H1 (cell line): Measurements from ENCODE around the gene SCYL3. TPM values are rescaled to one million over a fixed set of nuclear protein-coding genes. Genes with fewer than 3 reads are reported as not detected.
"Not testable (repeated sequence)": the region's sequence is repeated elsewhere in the genome, so short reads cannot be mapped to it uniquely, and the experiment has no call there.

Experiments
- CTCF ChIA-PET: fragments of 300-600 bp; sonication (Branson Sonifier 250); formaldehyde crosslinking; loops from one replicate; lab custom pipeline; 2021; ENCODE audit not compliant: partially characterized antibody; lab: Charles Lee
- POLR2A ChIA-PET: fragments of 300-600 bp; sonication (Branson Sonifier 250); formaldehyde crosslinking; loops from one replicate; lab custom pipeline; 2021; ENCODE audit warnings: inconsistent platforms; ENCODE audit not compliant: partially characterized antibody; lab: Charles Lee
- DNase-seq, 2 experiments: peaks; one replicate each; pipeline versions ENCODE4 v3.0.0 to v3.0.0-alpha.2; 2010 to 2022; ENCODE audit warnings: low spot score in 2 of 2, low read depth in 1 of 2, mixed read lengths in 1 of 2
- FAIRE-seq: peaks from 2 replicates; lab custom pipeline; 2011; peaks lifted over from hg19 to GRCh38; lab: Jason Lieb, UNC
- H2AFZ ChIP-seq: 2 replicates; pipeline ENCODE4 v1.8.1; 2012; ENCODE audit warnings: low read length, inconsistent platforms
- H2AK5ac ChIP-seq: 2 replicates; pipeline ENCODE4 v1.6.1; 2013; ENCODE audit warnings: low read depth, low read length
- H2BK120ac ChIP-seq: replicated peaks from 2 replicates; pipeline ENCODE3; 2013; ENCODE audit warnings: low read depth, low read length, inconsistent platforms
- H2BK12ac ChIP-seq: 2 replicates; pipeline ENCODE4 v1.6.1; 2013; ENCODE audit warnings: low read depth, low read length
- H2BK15ac ChIP-seq: 2 replicates; pipeline ENCODE4 v1.6.1; 2013; ENCODE audit warnings: low read length
- H2BK20ac ChIP-seq: 2 replicates; pipeline ENCODE4 v1.6.1; 2013; ENCODE audit warnings: low read length
- H2BK5ac ChIP-seq: 2 replicates; pipeline ENCODE4 v1.6.1; 2013; ENCODE audit warnings: low read depth, low read length
- H3K14ac ChIP-seq: 2 replicates; pipeline ENCODE4 v1.6.1; 2013; ENCODE audit warnings: inconsistent platforms; ENCODE audit not compliant: insufficient read length
- H3K18ac ChIP-seq: 2 replicates; pipeline ENCODE4 v1.6.1; 2013; ENCODE audit warnings: low read length; ENCODE audit errors: extremely low read depth
- H3K23ac ChIP-seq: 2 replicates; pipeline ENCODE4 v1.6.1; 2013; ENCODE audit warnings: inconsistent platforms; ENCODE audit not compliant: insufficient read length
- H3K23me2 ChIP-seq: 2 replicates; pipeline ENCODE4 v1.6.1; 2013; ENCODE audit warnings: low read depth, low read length
- H3K27ac ChIP-seq: 2 replicates; pipeline ENCODE4 v1.6.1; 2011; ENCODE audit warnings: low read depth, low read length, inconsistent platforms
- H3K27me3 ChIP-seq, 4 experiments: replicated peaks in 1 of 4; 1 replicate in 1 of 4; 2 replicates in 3 of 4; pipeline versions ENCODE4 v1.6.1 to v1.8.1; 2011 to 2013; ENCODE audit warnings: low read length in 3 of 4, mild to moderate bottlenecking in 3 of 4, inconsistent platforms in 2 of 4, mixed read lengths in 2 of 4, moderate library complexity in 1 of 4; ENCODE audit not compliant: control insufficient read depth in 3 of 4, insufficient read depth in 3 of 4; ENCODE audit errors: extremely low read depth in 1 of 4
- H3K36me3 ChIP-seq, 4 experiments: 2 replicates each; pipeline versions ENCODE4 v1.6.1 to v1.8.1; 2011 to 2013; ENCODE audit warnings: mild to moderate bottlenecking in 4 of 4, low read length in 3 of 4, moderate library complexity in 2 of 4, control low read depth in 1 of 4, inconsistent platforms in 1 of 4; ENCODE audit not compliant: insufficient read depth in 4 of 4, control insufficient read depth in 2 of 4
- H3K4ac ChIP-seq: replicated peaks from 2 replicates; pipeline ENCODE3; 2013; ENCODE audit warnings: low read length, low read depth, mixed read lengths, inconsistent platforms; ENCODE audit not compliant: insufficient read length
- H3K4me1 ChIP-seq, 4 experiments: replicated peaks in 1 of 4; 1 replicate in 1 of 4; 2 replicates in 3 of 4; pipeline versions ENCODE4 v1.6.1 to v1.8.1; 2011 to 2013; ENCODE audit warnings: low read length in 3 of 4, inconsistent platforms in 2 of 4, mixed read lengths in 1 of 4; ENCODE audit not compliant: insufficient read depth in 4 of 4, control insufficient read depth in 3 of 4
- H3K4me2 ChIP-seq, 2 experiments: 2 replicates each; pipeline versions ENCODE4 v1.6.1 to v1.8.1; 2011 to 2013; ENCODE audit warnings: low read depth in 2 of 2, low read length in 2 of 2, control low read depth in 1 of 2, inconsistent platforms in 1 of 2, mild to moderate bottlenecking in 1 of 2; ENCODE audit not compliant: insufficient read depth in 1 of 2
- H3K4me3 ChIP-seq, 4 experiments: fragments of 200-600, 300-600 bp in 1 of 4; sonication (generic), shearing (Covaris generic), sonication (Bioruptor Twin) in 1 of 4; 2 replicates each; pipeline versions ENCODE4 v1.5.1 to v1.8.1; 2011 to 2016; ENCODE audit warnings: low read length in 4 of 4, low read depth in 3 of 4, control low read depth in 2 of 4, inconsistent platforms in 2 of 4, mild to moderate bottlenecking in 2 of 4, mixed read lengths in 1 of 4, moderate library complexity in 1 of 4; ENCODE audit not compliant: insufficient read depth in 2 of 4; ENCODE audit errors: extremely low read depth in 1 of 4
- H3K56ac ChIP-seq: replicated peaks from 2 replicates; pipeline ENCODE3; 2013; ENCODE audit warnings: low read depth, mild to moderate bottlenecking, mixed read lengths, low read length, inconsistent platforms; ENCODE audit not compliant: insufficient read length
- H3K79me1 ChIP-seq: 2 replicates; pipeline ENCODE4 v1.6.1; 2013; ENCODE audit warnings: low read depth, low read length, control low read depth
- H3K79me2 ChIP-seq, 2 experiments: 2 replicates each; pipeline versions ENCODE4 v1.6.1 to v1.8.1; 2012 to 2013; ENCODE audit warnings: low read length in 2 of 2, mild to moderate bottlenecking in 2 of 2, inconsistent platforms in 1 of 2; ENCODE audit not compliant: insufficient read depth in 2 of 2, control insufficient read depth in 1 of 2
- H3K9ac ChIP-seq, 4 experiments: replicated peaks in 1 of 4; 1 replicate in 1 of 4; 2 replicates in 3 of 4; pipeline versions ENCODE4 v1.6.1 to v1.8.1; 2011 to 2013; ENCODE audit warnings: low read depth in 3 of 4, low read length in 3 of 4, control low read depth in 2 of 4, mild to moderate bottlenecking in 2 of 4, moderate library complexity in 2 of 4, inconsistent platforms in 1 of 4; ENCODE audit errors: extremely low read depth in 1 of 4
- H3K9me3 ChIP-seq, 2 experiments: 2 replicates each; pipeline versions ENCODE4 v1.6.1 to v1.8.1; 2012 to 2013; ENCODE audit warnings: mild to moderate bottlenecking in 2 of 2, moderate library complexity in 2 of 2, control low read depth in 1 of 2, inconsistent platforms in 1 of 2, low read depth in 1 of 2, low read length in 1 of 2, mixed read lengths in 1 of 2; ENCODE audit not compliant: insufficient read depth in 2 of 2
- H4K20me1 ChIP-seq, 2 experiments: replicated peaks in 1 of 2; 2 replicates each; pipeline versions ENCODE3 to v1.8.1; 2011 to 2013; ENCODE audit warnings: inconsistent platforms in 2 of 2, low read length in 2 of 2, mild to moderate bottlenecking in 1 of 2; ENCODE audit not compliant: insufficient read depth in 2 of 2, control insufficient read depth in 1 of 2
- H4K5ac ChIP-seq: 2 replicates; pipeline ENCODE4 v1.6.1; 2013; ENCODE audit warnings: low read length, low read depth, mixed read lengths, inconsistent platforms; ENCODE audit not compliant: insufficient read length
- H4K8ac ChIP-seq: 2 replicates; pipeline ENCODE4 v1.8.0; 2013; ENCODE audit warnings: mild to moderate bottlenecking, moderate library complexity, low read length, inconsistent platforms; ENCODE audit not compliant: insufficient read depth; ENCODE audit errors: extremely low read depth
- H4K91ac ChIP-seq: replicated peaks from 2 replicates; pipeline ENCODE3; 2013; ENCODE audit warnings: low read length, mixed read lengths, inconsistent platforms; ENCODE audit not compliant: insufficient read length
- BCL11A ChIP-seq, 2 experiments: IDR thresholded peaks; one replicate each; pipeline ENCODE4 v1.6.1; 2011; ENCODE audit warnings: low read depth in 2 of 2, low read length in 2 of 2, mild to moderate bottlenecking in 2 of 2
- WGBS, 2 experiments: shearing (Covaris generic) in 1 of 2; methylation state at CpG; one replicate each; pipeline versions ENCODE4 v1.1.6 to v1.1.7; 2013 to 2015; ENCODE audit warnings: low lambda C conversion rate in 2 of 2, mixed read lengths in 2 of 2, inconsistent platforms in 1 of 2, low coverage in 1 of 2, missing lambda C conversion rate in 1 of 2; ENCODE audit not compliant: insufficient replicate concordance in 2 of 2, insufficient coverage in 1 of 2, insufficient read length in 1 of 2; ENCODE audit errors: extremely low coverage in 1 of 2, missing lambda C conversion rate in 1 of 2; 5-methylcytosine and 5-hydroxymethylcytosine counted together
- polyA plus RNA-seq, 7 experiments: library from polyadenylated mRNA; depleted of rRNA in 3 of 7; stranded (reverse) in 5 of 7; unstranded in 2 of 7; fragments of >200 nt in 5 of 7; fragments of 200-250 nt in 2 of 7; gene quantifications; 1 replicate in 5 of 7; 2 replicates in 1 of 7; 4 replicates in 1 of 7; pipeline versions ENCODE4 v1.2.1 to v1.2.3, GENCODE V29; 2011 to 2013; ENCODE audit warnings: missing spikeins in 2 of 7, mixed read lengths in 2 of 7
- total RNA-seq: library from RNA; stranded (reverse); fragmentation: NEBNext Ultra II Directional; extraction: Animal tissue kit (Norgen Biotek cat#: 25700); gene quantifications from 2 replicates; pipeline ENCODE4 v1.2.1, GENCODE V29; 2021
- TF ChIP-seq, protein P1 (sequence below): IDR thresholded peaks from 2 replicates; pipeline ENCODE4 v1.6.1; 2011; ENCODE audit warnings: low read length, improper control_type of control experiment
- TF ChIP-seq, protein P2 (sequence below), 3 experiments: IDR thresholded peaks; 1 replicate in 2 of 3; 2 replicates in 1 of 3; pipeline versions ENCODE4 v1.5.1 to v1.6.1; 2011; ENCODE audit warnings: low read length in 3 of 3, mild to moderate bottlenecking in 3 of 3, inconsistent platforms in 2 of 3, low read depth in 1 of 3, moderate library complexity in 1 of 3; ENCODE audit not compliant: insufficient read depth in 1 of 3; ENCODE audit errors: control extremely low read depth in 1 of 3
- TF ChIP-seq, protein P3 (sequence below): IDR thresholded peaks from 2 replicates; pipeline ENCODE4 v1.6.1; 2012; ENCODE audit warnings: inconsistent platforms

Gene SCYL3
- total and polyA plus RNA-seq, 2 of the 8 experiments (the other 6 are each of a cell fraction or from before 2014, with no cell fraction given), result 2.7 to 5.3 TPM

DNA sequence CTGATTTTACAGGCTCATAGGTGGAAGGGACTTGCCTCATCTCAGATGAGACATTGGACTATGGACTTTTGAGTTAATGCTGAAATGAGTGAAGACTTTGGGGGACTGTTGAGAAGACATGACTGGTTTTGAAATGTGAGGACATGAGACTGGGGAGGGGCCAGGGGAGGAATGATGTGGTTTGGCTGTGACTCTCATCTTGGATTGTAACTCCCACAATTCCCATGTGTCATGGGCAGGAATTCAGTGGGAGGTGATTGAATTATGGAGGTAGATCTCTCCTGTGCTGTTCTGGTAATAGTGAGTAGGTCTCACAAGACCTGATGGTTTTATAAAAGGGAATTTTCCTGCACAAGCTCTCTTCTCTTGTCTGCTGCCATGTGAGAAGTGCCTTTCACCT is 20.8 kb downstream of the SCYL3 start (continued):
- TF ChIP-seq, protein P1, sequence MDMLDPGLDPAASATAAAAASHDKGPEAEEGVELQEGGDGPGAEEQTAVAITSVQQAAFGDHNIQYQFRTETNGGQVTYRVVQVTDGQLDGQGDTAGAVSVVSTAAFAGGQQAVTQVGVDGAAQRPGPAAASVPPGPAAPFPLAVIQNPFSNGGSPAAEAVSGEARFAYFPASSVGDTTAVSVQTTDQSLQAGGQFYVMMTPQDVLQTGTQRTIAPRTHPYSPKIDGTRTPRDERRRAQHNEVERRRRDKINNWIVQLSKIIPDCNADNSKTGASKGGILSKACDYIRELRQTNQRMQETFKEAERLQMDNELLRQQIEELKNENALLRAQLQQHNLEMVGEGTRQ, result no peak
- TF ChIP-seq BCL11A (IDR thresholded peaks at IDR 0.05; ENCODE audit: low read depth in 2 of 2, low read length in 2 of 2), result no peak
- TF ChIP-seq, protein P2, sequence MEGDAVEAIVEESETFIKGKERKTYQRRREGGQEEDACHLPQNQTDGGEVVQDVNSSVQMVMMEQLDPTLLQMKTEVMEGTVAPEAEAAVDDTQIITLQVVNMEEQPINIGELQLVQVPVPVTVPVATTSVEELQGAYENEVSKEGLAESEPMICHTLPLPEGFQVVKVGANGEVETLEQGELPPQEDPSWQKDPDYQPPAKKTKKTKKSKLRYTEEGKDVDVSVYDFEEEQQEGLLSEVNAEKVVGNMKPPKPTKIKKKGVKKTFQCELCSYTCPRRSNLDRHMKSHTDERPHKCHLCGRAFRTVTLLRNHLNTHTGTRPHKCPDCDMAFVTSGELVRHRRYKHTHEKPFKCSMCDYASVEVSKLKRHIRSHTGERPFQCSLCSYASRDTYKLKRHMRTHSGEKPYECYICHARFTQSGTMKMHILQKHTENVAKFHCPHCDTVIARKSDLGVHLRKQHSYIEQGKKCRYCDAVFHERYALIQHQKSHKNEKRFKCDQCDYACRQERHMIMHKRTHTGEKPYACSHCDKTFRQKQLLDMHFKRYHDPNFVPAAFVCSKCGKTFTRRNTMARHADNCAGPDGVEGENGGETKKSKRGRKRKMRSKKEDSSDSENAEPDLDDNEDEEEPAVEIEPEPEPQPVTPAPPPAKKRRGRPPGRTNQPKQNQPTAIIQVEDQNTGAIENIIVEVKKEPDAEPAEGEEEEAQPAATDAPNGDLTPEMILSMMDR (IDR thresholded peaks at IDR 0.05; ENCODE audit: control extremely low read depth in 1 of 3, insufficient read depth in 1 of 3, low read depth in 1 of 3, low read length in 3 of 3), result no peak
- TF ChIP-seq, protein P3, sequence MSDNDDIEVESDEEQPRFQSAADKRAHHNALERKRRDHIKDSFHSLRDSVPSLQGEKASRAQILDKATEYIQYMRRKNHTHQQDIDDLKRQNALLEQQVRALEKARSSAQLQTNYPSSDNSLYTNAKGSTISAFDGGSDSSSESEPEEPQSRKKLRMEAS, result no peak
- TF ChIP-seq, all 59 proteins: peak for 0

DNA sequence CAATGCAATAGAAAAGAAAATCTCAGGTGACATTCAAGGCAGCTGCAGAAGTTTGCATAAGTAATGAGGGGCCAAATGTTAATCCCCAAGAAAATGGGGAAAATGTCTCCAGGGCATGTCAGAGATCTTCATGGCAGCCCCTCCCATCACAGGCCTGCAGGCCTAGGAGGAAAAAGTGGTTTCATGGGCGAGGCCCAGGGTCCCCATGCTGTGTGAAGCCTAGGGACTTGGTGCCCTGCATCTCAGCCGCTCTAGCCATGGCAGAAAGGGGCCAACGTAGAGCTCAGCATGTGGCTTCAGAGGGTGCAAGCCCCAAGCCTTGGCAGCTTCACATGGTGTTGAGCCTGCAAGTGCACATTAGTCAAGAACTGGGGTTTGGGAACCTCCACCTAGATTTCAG is 21.7 kb downstream of the SCYL3 start:
- H3K23ac ChIP-seq, H4K91ac ChIP-seq, H2AFZ ChIP-seq, H2BK20ac ChIP-seq, H3K27ac ChIP-seq, H3K4me1 ChIP-seq, H3K56ac ChIP-seq, H3K9ac ChIP-seq, DNase-seq, H3K4me2 ChIP-seq, H2BK5ac ChIP-seq, POLR2A ChIA-PET, H2BK12ac ChIP-seq, H2BK120ac ChIP-seq, H4K8ac ChIP-seq, H3K18ac ChIP-seq, H2BK15ac ChIP-seq, H3K79me1 ChIP-seq, H4K5ac ChIP-seq, H3K14ac ChIP-seq, H3K4ac ChIP-seq, H3K23me2 ChIP-seq, H3K4me3 ChIP-seq, H4K20me1 ChIP-seq, H3K27me3 ChIP-seq, H3K79me2 ChIP-seq, CTCF ChIA-PET, H2AK5ac ChIP-seq, FAIRE-seq: not testable (repeated sequence)
- 90% methylated on average over 3 of the region's 3 CpGs; no CpG with 5 or more reads in 1 of the 2 experiments for WGBS, 2 experiments
- peaks cover 4 to 12% of the 10 kb centered on the region in 2 experiments; a peak in 3 of 4 replicates for H3K9me3 ChIP-seq
- H3K36me3 ChIP-seq, result peaks cover 2 to 53% (median 23%) of the 10 kb centered on the region in 4 experiments; a peak in 7 of 8 replicates
